B cell (primary cell): ENCODE results near the gene SLC1A2. TPM values are rescaled to one million over a fixed set of nuclear protein-coding genes. Genes with fewer than 3 reads are reported as not detected.

Source experiments
- ATAC-seq: fragments of 200-7000 bp; cut with Tn5 transposase; one replicate; pipeline ENCODE4 v1.10.0; 2021; ENCODE audit warnings: low read depth, mild to moderate bottlenecking, moderate number of reproducible peaks, moderate library complexity
- CTCF ChIA-PET: fragments of 350-600 bp; sonication (Branson Sonifier 250); formaldehyde crosslinking; loops from one replicate; lab custom pipeline; 2021; ENCODE audit warnings: antibody characterized with exemption, inconsistent platforms; lab: Charles Lee
- POLR2A ChIA-PET: fragments of 350-600 bp; sonication (Branson Sonifier 250); formaldehyde crosslinking; loops from one replicate; lab custom pipeline; 2021; ENCODE audit warnings: antibody characterized with exemption; lab: Charles Lee
- DNase-seq: peaks from one replicate; pipeline ENCODE4 v3.0.0; 2013
- H2AFZ ChIP-seq: 2 replicates; pipeline ENCODE4 v1.6.1; 2012; ENCODE audit warnings: mild to moderate bottlenecking, low read depth, low read length; ENCODE audit not compliant: insufficient read depth, poor library complexity, severe bottlenecking
- H3K27ac ChIP-seq, 2 donors: 1 replicate in 1 of 2; 2 replicates in 1 of 2; pipeline ENCODE4 v1.5.1; 2012 to 2013; ENCODE audit warnings: low read length in 2 of 2, mild to moderate bottlenecking in 2 of 2, moderate library complexity in 1 of 2
- H3K27me3 ChIP-seq, 4 experiments: fragments of 200-600 bp in 1 of 4; sonication (generic) in 1 of 4; replicated peaks in 1 of 4; 1 replicate in 2 of 4; 2 replicates in 2 of 4; pipeline versions ENCODE4 v1.6.1 to v1.7.0; 2013 to 2016; ENCODE audit warnings: low read length in 3 of 4, mild to moderate bottlenecking in 2 of 4, mixed read lengths in 1 of 4, moderate library complexity in 1 of 4; ENCODE audit not compliant: insufficient read depth in 4 of 4, control insufficient read depth in 3 of 4; ENCODE audit errors: control extremely low read depth in 1 of 4
- H3K36me3 ChIP-seq, 2 experiments: replicated peaks in 1 of 2; 1 replicate in 1 of 2; 2 replicates in 1 of 2; pipeline versions ENCODE4 v1.6.1 to v1.7.1; 2013; ENCODE audit warnings: low read length in 1 of 2; ENCODE audit not compliant: insufficient read depth in 2 of 2, control insufficient read depth in 1 of 2; ENCODE audit errors: control extremely low read depth in 1 of 2, extremely low read depth in 1 of 2
- H3K4me1 ChIP-seq, 2 donors: fragments of 200-600 bp in 1 of 2; sonication (generic) in 1 of 2; 1 replicate in 1 of 2; 2 replicates in 1 of 2; pipeline versions ENCODE4 v1.5.1 to v1.6.1; 2013 to 2017; ENCODE audit warnings: low read length in 2 of 2; ENCODE audit not compliant: control insufficient read depth in 2 of 2, insufficient read depth in 2 of 2
- H3K4me2 ChIP-seq: replicated peaks from 2 replicates; pipeline ENCODE3; 2012; ENCODE audit warnings: mild to moderate bottlenecking, low read depth, low read length; ENCODE audit not compliant: poor library complexity, severe bottlenecking
- H3K4me3 ChIP-seq, 5 experiments: fragments of 200-600 bp in 1 of 5; sonication (generic) in 1 of 5; 1 replicate in 3 of 5; 2 replicates in 2 of 5; pipeline versions ENCODE4 v1.5.1 to v1.7.0; 2011 to 2016; ENCODE audit warnings: low read length in 4 of 5, mild to moderate bottlenecking in 4 of 5, low read depth in 2 of 5, control low read depth in 1 of 5, moderate library complexity in 1 of 5; ENCODE audit not compliant: insufficient read depth in 1 of 5; ENCODE audit errors: control extremely low read depth in 1 of 5, extremely low read depth in 1 of 5
- H3K79me2 ChIP-seq: fragments of 200-600 bp; sonication (generic); one replicate; pipeline ENCODE4 v1.6.0; 2016; ENCODE audit warnings: low read length; ENCODE audit not compliant: control insufficient read depth, insufficient read depth
- H3K9ac ChIP-seq: fragments of 200-600 bp; sonication (generic); 2 replicates; pipeline ENCODE4 v1.6.1; 2017; ENCODE audit warnings: mild to moderate bottlenecking, low read length, moderate library complexity
- H3K9me3 ChIP-seq, 3 donors: one replicate each; pipeline versions ENCODE4 v1.6.1 to v1.7.1; 2013; ENCODE audit warnings: low read length in 2 of 3; ENCODE audit not compliant: control insufficient read depth in 2 of 3, insufficient read depth in 1 of 3; ENCODE audit errors: control extremely low read depth in 1 of 3
- H4K20me1 ChIP-seq: 2 replicates; pipeline ENCODE4 v1.6.0; 2012; ENCODE audit warnings: mild to moderate bottlenecking, low read length; ENCODE audit not compliant: insufficient read depth, control insufficient read depth, poor library complexity, severe bottlenecking
- H3K27ac Mint-ChIP-seq: one replicate; pipeline ENCODE4 v1.8.0; 2021; ENCODE audit warnings: mixed read lengths
- H3K27me3 Mint-ChIP-seq: one replicate; pipeline ENCODE4 v1.8.0; 2021; ENCODE audit warnings: mixed read lengths
- H3K4me1 Mint-ChIP-seq: one replicate; pipeline ENCODE4 v1.8.0; 2021; ENCODE audit warnings: mixed read lengths
- H3K4me3 Mint-ChIP-seq: one replicate; pipeline ENCODE4 v1.8.0; 2021; ENCODE audit warnings: mixed read lengths
- H3K9me3 Mint-ChIP-seq: one replicate; pipeline ENCODE4 v1.8.0; 2022; ENCODE audit warnings: mixed read lengths; ENCODE audit not compliant: insufficient read depth
- EZH2 ChIP-seq: IDR thresholded peaks from 2 replicates; pipeline ENCODE4 v1.6.1; 2012; ENCODE audit warnings: borderline replicate concordance, low read depth, mild to moderate bottlenecking, moderate library complexity, low read length; ENCODE audit not compliant: insufficient read depth, poor library complexity, severe bottlenecking
- WGBS: methylation state at CpG from one replicate; pipeline ENCODE4 v1.1.5; 2013; ENCODE audit warnings: missing lambda C conversion rate; ENCODE audit not compliant: insufficient coverage; 5-methylcytosine and 5-hydroxymethylcytosine counted together
- intact Hi-C: fragments of 100-400 bp; cut with micrococcal nuclease; formaldehyde crosslinking; loops from one replicate; pipeline ENCODE4 v1.10.0; 2022
- polyA plus RNA-seq: library from polyadenylated mRNA; depleted of rRNA; stranded (reverse); fragments of >200 nt; gene quantifications from 2 replicates; pipeline ENCODE4 v1.2.3, GENCODE V29; 2012
- total RNA-seq, 2 donors: library from RNA; stranded (reverse); fragments of 120-200 nt in 1 of 2; gene quantifications; 1 replicate in 1 of 2; 2 replicates in 1 of 2; pipeline versions ENCODE4 v1.2.3 to v1.2.4, GENCODE V29; 2013 to 2022
- TF ChIP-seq, protein P1 (sequence below): fragments of 200-600 bp; IDR thresholded peaks from one replicate; pipeline ENCODE4 v1.8.0; 2022; ENCODE audit warnings: antibody characterized with exemption, mild to moderate bottlenecking

Gene SLC1A2
- total and polyA plus RNA-seq, 2 donors (not counting 1 experiment from before 2014, with no cell fraction given): not detected

- no peaks in the 10 kb centered on the region for H3K9me3 Mint-ChIP-seq
- Histone ChIP-seq H2AFZ (no peak overlapping the region), H3K79me2 (no peaks in the 10 kb centered on the region), H3K9ac (no peak overlapping the region), H3K27me3 (no peaks in the 10 kb centered on the region), H3K4me3 (no peak overlapping the region), H3K36me3 (no peaks in the 10 kb centered on the region), H3K4me1 (no peaks in the 10 kb centered on the region), H3K27ac (no peak overlapping the region), H3K4me2 (no peak overlapping the region), H4K20me1 (no peaks in the 10 kb centered on the region), H3K9me3 (peaks cover 0 to 2% (median 0%) of the 10 kb centered on the region in 3 donors)
- no peak overlapping the region for H3K27ac Mint-ChIP-seq
- ChIA-PET CTCF (no interaction called here), POLR2A (no interaction called here)
- no peaks in the 10 kb centered on the region for H3K4me1 Mint-ChIP-seq
- DNase-seq (no peak), ATAC-seq (no peak)
- intact Hi-C loops: no loop called here
- WGBS: 100% methylated on average over 1 of the region's 1 CpG
- no peak overlapping the region for H3K4me3 Mint-ChIP-seq
- H3K27me3 Mint-ChIP-seq: no peaks in the 10 kb centered on the region
- no peak for TF ChIP-seq EZH2
- TF ChIP-seq, protein P1, sequence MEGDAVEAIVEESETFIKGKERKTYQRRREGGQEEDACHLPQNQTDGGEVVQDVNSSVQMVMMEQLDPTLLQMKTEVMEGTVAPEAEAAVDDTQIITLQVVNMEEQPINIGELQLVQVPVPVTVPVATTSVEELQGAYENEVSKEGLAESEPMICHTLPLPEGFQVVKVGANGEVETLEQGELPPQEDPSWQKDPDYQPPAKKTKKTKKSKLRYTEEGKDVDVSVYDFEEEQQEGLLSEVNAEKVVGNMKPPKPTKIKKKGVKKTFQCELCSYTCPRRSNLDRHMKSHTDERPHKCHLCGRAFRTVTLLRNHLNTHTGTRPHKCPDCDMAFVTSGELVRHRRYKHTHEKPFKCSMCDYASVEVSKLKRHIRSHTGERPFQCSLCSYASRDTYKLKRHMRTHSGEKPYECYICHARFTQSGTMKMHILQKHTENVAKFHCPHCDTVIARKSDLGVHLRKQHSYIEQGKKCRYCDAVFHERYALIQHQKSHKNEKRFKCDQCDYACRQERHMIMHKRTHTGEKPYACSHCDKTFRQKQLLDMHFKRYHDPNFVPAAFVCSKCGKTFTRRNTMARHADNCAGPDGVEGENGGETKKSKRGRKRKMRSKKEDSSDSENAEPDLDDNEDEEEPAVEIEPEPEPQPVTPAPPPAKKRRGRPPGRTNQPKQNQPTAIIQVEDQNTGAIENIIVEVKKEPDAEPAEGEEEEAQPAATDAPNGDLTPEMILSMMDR: no peak
These were observed 133.9 kb downstream of the SLC1A2 start for GRCh38 chr11:35285471-35285870.

- ChIA-PET CTCF (no interaction called here), POLR2A (no interaction called here)
- H3K79me2 ChIP-seq: no peaks in the 10 kb centered on the region
- Mint-ChIP-seq H3K4me1 (peaks cover 4% of the 10 kb centered on the region), H3K9me3 (no peaks in the 10 kb centered on the region), H3K4me3 (no peak overlapping the region), H3K27ac (no peak overlapping the region), H3K27me3 (no peaks in the 10 kb centered on the region)
- DNase-seq (no peak), ATAC-seq (no peak)
- H3K27ac ChIP-seq: no peak overlapping the region
- no peak overlapping the region for H3K4me2 ChIP-seq
- no peaks in the 10 kb centered on the region for H4K20me1 ChIP-seq
- no peaks in the 10 kb centered on the region for H3K4me1 ChIP-seq
- H3K4me3 ChIP-seq: no peak overlapping the region
- no peak overlapping the region for H2AFZ ChIP-seq
- H3K36me3 ChIP-seq: no peaks in the 10 kb centered on the region
- no peak overlapping the region for H3K9ac ChIP-seq
- intact Hi-C loops: no loop called here
- H3K27me3 ChIP-seq: no peaks in the 10 kb centered on the region
- H3K9me3 ChIP-seq: peaks cover 0 to 2% (median 0%) of the 10 kb centered on the region in 3 donors
- 75% methylated on average over 1 of the region's 2 CpGs for WGBS
- TF ChIP-seq EZH2: no peak
- TF ChIP-seq, protein P1: no peak
These were observed 137.0 kb downstream of the SLC1A2 start for GRCh38 chr11:35282221-35282882.
